Stomach (tissue), 9 donors: ENCODE results near the gene NEIL1. TPM values are rescaled to one million over a fixed set of nuclear protein-coding genes. Genes with fewer than 3 reads are reported as not detected.
"Not testable (repeated sequence)": the region's sequence is repeated elsewhere in the genome, so short reads cannot be mapped to it uniquely, and the experiment has no call there.

Source experiments
- DNase-seq, 2 donors: peaks; one replicate each; pipeline versions ENCODE4 v3.0.0 to v3.0.0-alpha.2; 2013 to 2019
- H3K27ac ChIP-seq, 5 donors: fragments of 200-600 bp in 4 of 5; sonication (generic) in 4 of 5; one replicate each; pipeline ENCODE4 v1.5.1; 2013 to 2019; ENCODE audit warnings: mild to moderate bottlenecking in 1 of 5, moderate library complexity in 1 of 5
- H3K27me3 ChIP-seq, 3 donors: fragments of 200-600 bp; sonication (generic); one replicate each; pipeline ENCODE4 v1.5.1; 2017 to 2019; ENCODE audit warnings: mixed run types in 1 of 3
- H3K36me3 ChIP-seq, 4 donors: fragments of 200-600 bp; sonication (generic); 1 replicate in 3 of 4; 2 replicates in 1 of 4; pipeline ENCODE4 v1.5.1; 2016 to 2019
- H3K4me1 ChIP-seq, 4 donors: fragments of 200-600 bp; sonication (generic); one replicate each; pipeline ENCODE4 v1.5.1; 2016 to 2019
- H3K4me3 ChIP-seq, 4 donors: fragments of 200-600 bp; sonication (generic) in 3 of 4; one replicate each; pipeline ENCODE4 v1.5.1; 2016 to 2019; ENCODE audit warnings: mild to moderate bottlenecking in 1 of 4
- H3K9me3 ChIP-seq, 4 donors: fragments of 200-600 bp; sonication (generic); one replicate each; pipeline ENCODE4 v1.5.1; 2016 to 2019
- EP300 ChIP-seq: sonication (generic); formaldehyde crosslinking; IDR thresholded peaks from one replicate; pipeline ENCODE4 v1.6.1; 2017; ENCODE audit warnings: antibody characterized with exemption
- POLR2A ChIP-seq, 4 donors: fragments of 450-650 bp; IDR thresholded peaks; one replicate each; pipeline ENCODE4 v1.6.1; 2016; ENCODE audit warnings: antibody characterized with exemption in 4 of 4, control low read depth in 2 of 4, mild to moderate bottlenecking in 1 of 4, moderate library complexity in 1 of 4
- POLR2AphosphoS5 ChIP-seq, 3 donors: sonication (generic); formaldehyde crosslinking; IDR thresholded peaks; one replicate each; pipeline ENCODE4 v1.6.1; 2016; ENCODE audit warnings: antibody characterized with exemption in 3 of 3
- WGBS, 5 donors: extraction: QIAGEN DNeasy Blood & Tissue Kit in 3 of 5; methylation state at CpG; one replicate each; pipeline versions ENCODE4 v1.1.5 to v1.1.7; 2013 to 2018; 5-methylcytosine and 5-hydroxymethylcytosine counted together
- intact Hi-C: fragments of 100-400 bp; cut with DNase I; formaldehyde crosslinking; loops from one replicate; pipeline ENCODE4 v1.15.1; 2023; ENCODE audit warnings: low total_unique reads
- polyA plus RNA-seq, 3 donors: library from polyadenylated mRNA; stranded (reverse); fragments of 200-250 nt; gene quantifications; one replicate each; pipeline ENCODE4 v1.2.3, GENCODE V29; 2013
- total RNA-seq, 5 donors: library from RNA; depleted of rRNA; stranded (reverse); fragments of >200 nt; gene quantifications; one replicate each; pipeline versions ENCODE4 v1.1.0 to v1.2.3, GENCODE V29; 2014 to 2016
- TF ChIP-seq, protein P1 (sequence below), 7 experiments: fragments of 450-650 bp in 4 of 7; fragments of 200-600 bp in 3 of 7; sonication (generic) in 3 of 7; IDR thresholded peaks; one replicate each; pipeline ENCODE4 v1.5.1; 2016 to 2019; ENCODE audit warnings: antibody characterized with exemption in 7 of 7, control low read depth in 2 of 7, mild to moderate bottlenecking in 1 of 7
- donor health status: healthy with polysubstance abuse.
- donor health status: Bipolar disorder and iron deficiency.
- donor health status: healthy.

The NEIL1 gene
- total and polyA plus RNA-seq, 8 donors: 18.2 to 793 (median 35.1) TPM

DNA sequence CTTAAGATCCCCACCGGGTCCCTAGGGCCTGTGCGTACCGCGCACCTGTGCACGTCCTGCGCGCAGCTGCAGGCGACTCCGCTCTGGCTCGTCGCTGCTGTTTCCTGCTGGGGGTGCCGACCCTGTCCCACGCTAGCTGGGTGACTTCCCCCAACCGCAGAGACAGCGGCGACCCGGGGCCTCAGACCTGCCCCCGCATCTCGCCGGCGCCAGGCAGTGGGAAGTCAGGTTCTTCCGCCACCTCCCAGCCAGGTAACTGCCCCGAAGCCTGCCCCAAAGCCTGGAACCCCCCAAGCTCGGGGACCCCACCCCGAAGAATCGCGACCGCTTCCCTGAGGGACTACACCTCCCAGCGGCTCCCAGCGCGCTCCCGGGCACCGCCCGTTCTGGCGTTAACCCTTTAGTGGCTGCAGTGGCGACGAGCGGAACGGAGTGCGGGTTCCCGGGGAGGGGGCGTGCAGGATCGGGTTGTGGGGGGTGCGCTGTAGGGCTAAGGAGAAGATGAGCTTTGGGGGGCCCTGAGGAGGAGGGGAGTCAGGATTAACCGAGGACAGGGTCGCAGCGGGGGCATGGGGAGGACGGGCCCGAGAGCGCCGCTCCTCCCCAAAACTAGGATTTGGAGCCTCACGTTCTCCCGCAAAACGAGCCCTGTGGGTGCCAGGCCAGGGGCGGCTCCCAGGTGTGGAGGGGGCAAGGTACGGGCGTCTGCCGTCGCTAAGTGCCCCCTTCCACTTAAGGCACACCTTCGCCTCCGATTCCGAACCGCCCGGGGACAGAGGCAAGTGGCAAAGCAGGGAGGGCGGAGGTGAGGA is 589 bp downstream of the NEIL1 start:
- peak; percentile 68 to 84 for DNase-seq
- Histone ChIP-seq H3K4me1 (peaks cover 19 to 63% (median 43%) of the 10 kb centered on the region in 4 donors), H3K27me3 (peaks cover 0 to 10% (median 0%) of the 10 kb centered on the region in 3 donors), H3K4me3 (peak overlapping the region; percentile 80 to 94 (median 86)), H3K9me3 (no peaks in the 10 kb centered on the region), H3K36me3 (peaks cover 0 to 6% (median 0%) of the 10 kb centered on the region in 4 donors), H3K27ac (peak overlapping the region; percentile 77 to 86 (median 80))
- intact Hi-C loops: no loop called here
- 0 to 2% (median 1%) methylated on average over 21 to 65 of the region's 65 CpGs for WGBS, 5 donors
- TF ChIP-seq, protein P1, sequence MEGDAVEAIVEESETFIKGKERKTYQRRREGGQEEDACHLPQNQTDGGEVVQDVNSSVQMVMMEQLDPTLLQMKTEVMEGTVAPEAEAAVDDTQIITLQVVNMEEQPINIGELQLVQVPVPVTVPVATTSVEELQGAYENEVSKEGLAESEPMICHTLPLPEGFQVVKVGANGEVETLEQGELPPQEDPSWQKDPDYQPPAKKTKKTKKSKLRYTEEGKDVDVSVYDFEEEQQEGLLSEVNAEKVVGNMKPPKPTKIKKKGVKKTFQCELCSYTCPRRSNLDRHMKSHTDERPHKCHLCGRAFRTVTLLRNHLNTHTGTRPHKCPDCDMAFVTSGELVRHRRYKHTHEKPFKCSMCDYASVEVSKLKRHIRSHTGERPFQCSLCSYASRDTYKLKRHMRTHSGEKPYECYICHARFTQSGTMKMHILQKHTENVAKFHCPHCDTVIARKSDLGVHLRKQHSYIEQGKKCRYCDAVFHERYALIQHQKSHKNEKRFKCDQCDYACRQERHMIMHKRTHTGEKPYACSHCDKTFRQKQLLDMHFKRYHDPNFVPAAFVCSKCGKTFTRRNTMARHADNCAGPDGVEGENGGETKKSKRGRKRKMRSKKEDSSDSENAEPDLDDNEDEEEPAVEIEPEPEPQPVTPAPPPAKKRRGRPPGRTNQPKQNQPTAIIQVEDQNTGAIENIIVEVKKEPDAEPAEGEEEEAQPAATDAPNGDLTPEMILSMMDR (IDR thresholded peaks at IDR 0.05): no peak
- TF ChIP-seq EP300: no peak
- TF ChIP-seq POLR2AphosphoS5 (IDR thresholded peaks at IDR 0.05): peak in 1 of 3 donors; percentile 24

DNA sequence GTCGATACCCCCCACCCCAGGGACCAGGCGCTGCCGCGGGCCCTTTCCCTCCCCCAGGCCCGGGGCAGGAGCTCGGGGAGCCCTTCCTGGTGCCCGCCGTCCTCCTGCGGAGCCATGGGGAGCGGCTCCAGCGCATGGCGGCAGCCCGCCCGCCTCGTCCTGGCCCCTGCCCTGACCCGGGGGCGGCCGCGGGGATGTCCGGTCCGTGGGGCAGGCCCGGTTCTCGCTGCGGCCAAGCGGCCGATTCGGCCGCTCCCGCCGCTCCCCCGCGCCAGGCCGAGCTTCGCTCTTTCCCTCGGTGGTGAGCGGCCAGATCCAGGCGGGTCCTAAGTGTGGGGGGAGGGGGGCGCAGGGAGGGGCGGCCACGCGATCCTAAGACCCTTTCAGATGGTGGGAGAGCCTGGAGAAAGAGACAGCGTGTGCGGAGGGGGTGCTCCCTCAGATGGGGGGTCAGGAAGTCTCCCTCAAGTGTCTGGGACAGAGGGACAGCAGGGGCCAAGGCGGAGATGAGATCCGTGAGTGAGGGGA is 1.3 kb downstream of the NEIL1 start:
- intact Hi-C loops: no loop called here
- peaks cover 19 to 63% (median 43%) of the 10 kb centered on the region in 4 donors for H3K4me1 ChIP-seq
- peak overlapping the region; percentile 77 to 86 (median 80) for H3K27ac ChIP-seq
- peak overlapping the region; percentile 80 to 94 (median 86) for H3K4me3 ChIP-seq
- H3K27me3 ChIP-seq: peaks cover 0 to 10% (median 0%) of the 10 kb centered on the region in 3 donors
- DNase-seq: peak in 1 of 2 donors; percentile 61
- peaks cover 0 to 6% (median 0%) of the 10 kb centered on the region in 4 donors for H3K36me3 ChIP-seq
- no peaks in the 10 kb centered on the region for H3K9me3 ChIP-seq
- WGBS, 5 donors: 1 to 5% (median 3%) methylated on average over 9 to 45 of the region's 45 CpGs
- no peak for TF ChIP-seq EP300
- TF ChIP-seq, protein P1 (IDR thresholded peaks at IDR 0.05): no peak
- TF ChIP-seq POLR2A (IDR thresholded peaks at IDR 0.05): no peak
- no peak for TF ChIP-seq POLR2AphosphoS5 (IDR thresholded peaks at IDR 0.05)

DNA sequence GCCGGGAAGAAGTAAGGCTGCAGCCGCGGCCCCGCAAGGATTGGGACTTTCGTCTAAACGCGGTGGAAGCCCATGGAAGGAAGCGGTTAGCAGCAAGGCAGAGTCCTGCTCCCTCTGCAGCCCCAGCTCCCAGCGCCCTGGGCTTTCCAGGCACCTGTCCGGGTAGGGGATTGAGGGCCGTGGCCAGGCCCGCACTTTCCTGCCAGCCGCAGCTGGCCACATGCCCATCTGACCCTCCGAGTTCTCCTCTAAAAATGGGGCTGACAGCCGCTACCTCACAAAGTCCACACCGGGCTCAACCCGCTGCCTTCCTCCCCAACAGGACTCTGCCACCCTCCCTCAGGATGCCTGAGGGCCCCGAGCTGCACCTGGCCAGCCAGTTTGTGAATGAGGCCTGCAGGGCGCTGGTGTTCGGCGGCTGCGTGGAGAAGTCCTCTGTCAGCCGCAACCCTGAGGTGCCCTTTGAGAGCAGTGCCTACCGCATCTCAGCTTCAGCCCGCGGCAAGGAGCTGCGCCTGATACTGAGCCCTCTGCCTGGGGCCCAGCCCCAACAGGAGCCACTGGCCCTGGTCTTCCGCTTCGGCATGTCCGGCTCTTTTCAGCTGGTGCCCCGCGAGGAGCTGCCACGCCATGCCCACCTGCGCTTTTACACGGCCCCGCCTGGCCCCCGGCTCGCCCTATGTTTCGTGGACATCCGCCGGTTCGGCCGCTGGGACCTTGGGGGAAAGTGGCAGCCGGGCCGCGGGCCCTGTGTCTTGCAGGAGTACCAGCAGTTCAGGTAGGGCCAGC is 1.9 kb downstream of the NEIL1 start:
- DNase-seq: peak in 1 of 2 donors; percentile 40
- peaks cover 15 to 57% (median 40%) of the 10 kb centered on the region in 4 donors for H3K4me1 ChIP-seq
- H3K27ac ChIP-seq: peak overlapping the region; percentile 77 to 86 (median 80)
- WGBS, 5 donors: 23 to 32% (median 27%) methylated on average over 26 to 46 of the region's 46 CpGs
- intact Hi-C loops: no loop called here
- no peaks in the 10 kb centered on the region for H3K9me3 ChIP-seq
- H3K4me3 ChIP-seq: peak overlapping the region; percentile 80 to 94 (median 86)
- H3K36me3 ChIP-seq: peaks cover 0 to 6% (median 3%) of the 10 kb centered on the region in 4 donors
- H3K27me3 ChIP-seq: peaks cover 0 to 10% (median 0%) of the 10 kb centered on the region in 3 donors
- TF ChIP-seq EP300 (no peak), POLR2AphosphoS5 (IDR thresholded peaks at IDR 0.05) (peak in 1 of 3 donors; percentile 3)

DNA sequence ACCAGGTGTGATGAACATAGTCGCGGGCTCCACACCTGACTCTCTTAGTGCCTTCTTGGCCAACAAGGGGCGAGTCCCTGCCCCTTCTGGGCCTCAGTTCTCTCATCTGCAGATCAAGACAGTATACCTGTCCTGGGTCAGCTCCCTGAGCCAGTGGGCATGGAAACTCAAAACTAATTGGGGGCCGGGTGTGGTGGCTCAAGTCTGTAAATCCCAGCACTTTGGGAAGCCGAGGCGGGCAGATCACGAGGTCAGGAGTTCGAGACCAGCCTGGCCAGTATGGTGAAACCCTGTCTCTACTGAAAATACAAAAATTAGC is 2.5 kb downstream of the NEIL1 start:
- Histone ChIP-seq H3K4me1 (peaks cover 14 to 52% (median 35%) of the 10 kb centered on the region in 4 donors), H3K27ac (peak overlapping the region in 3 of 5 donors; percentile 77 to 86 (median 83)), H3K4me3 (peak overlapping the region in 1 of 4 donors; percentile 94), H3K27me3 (peaks cover 0 to 10% (median 0%) of the 10 kb centered on the region in 3 donors), H3K36me3 (peaks cover 0 to 10% (median 8%) of the 10 kb centered on the region in 4 donors)
- H3K9me3 ChIP-seq, intact Hi-C loops, DNase-seq: not testable (repeated sequence)
- 82 to 89% (median 88%) methylated on average over 6 to 8 of the region's 8 CpGs for WGBS, 5 donors
